GM21526 (cell line): ENCODE results near the gene ERBB3.
A peak's percentile ranks its signal among the peaks of the same experiment; 100 is the strongest.
"Not testable (repeated sequence)": the region's sequence is repeated elsewhere in the genome, so short reads cannot be mapped to it uniquely, and the experiment has no call there.

Source experiments
- ATAC-seq: cut with Tn5 transposase; IDR thresholded peaks from one replicate; pipeline ENCODE4 v1.9.1; 2021; ENCODE audit warnings: moderate library complexity; ENCODE audit not compliant: unreplicated experiment, low FRiP score

The ERBB3 gene

GRCh38 chr12:56079723-56080555 is at the start of gene ERBB3:
TSS of gene ERBB3 (plus strand) at chr12:56080165. CDS start at chr12:56080301, 136 bp downstream.
- no peak for ATAC-seq

GRCh38 chr12:56031987-56032386 is 48.0 kb upstream of the ERBB3 start:
- no peak for ATAC-seq

- ATAC-seq = no peak
Observed at GRCh38 chr12:56034586-56035332, 45.2 kb upstream of the ERBB3 start.

DNA sequence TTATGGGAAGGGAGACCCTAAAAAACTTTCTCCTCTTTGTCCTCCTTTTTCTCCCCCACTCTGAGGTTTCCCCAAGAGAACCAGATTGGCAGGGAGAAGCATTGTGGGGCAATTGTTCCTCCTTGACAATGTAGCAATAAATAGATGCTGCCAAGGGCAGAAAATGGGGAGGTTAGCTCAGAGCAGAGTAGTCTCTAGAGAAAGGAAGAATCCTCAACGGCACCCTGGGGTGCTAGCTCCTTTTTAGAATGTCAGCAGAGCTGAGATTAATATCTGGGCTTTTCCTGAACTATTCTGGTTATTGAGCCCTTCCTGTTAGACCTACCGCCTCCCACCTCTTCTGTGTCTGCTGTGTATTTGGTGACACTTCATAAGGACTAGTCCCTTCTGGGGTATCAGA is 42.8 kb upstream of the ERBB3 start:
- ATAC-seq = no peak

DNA sequence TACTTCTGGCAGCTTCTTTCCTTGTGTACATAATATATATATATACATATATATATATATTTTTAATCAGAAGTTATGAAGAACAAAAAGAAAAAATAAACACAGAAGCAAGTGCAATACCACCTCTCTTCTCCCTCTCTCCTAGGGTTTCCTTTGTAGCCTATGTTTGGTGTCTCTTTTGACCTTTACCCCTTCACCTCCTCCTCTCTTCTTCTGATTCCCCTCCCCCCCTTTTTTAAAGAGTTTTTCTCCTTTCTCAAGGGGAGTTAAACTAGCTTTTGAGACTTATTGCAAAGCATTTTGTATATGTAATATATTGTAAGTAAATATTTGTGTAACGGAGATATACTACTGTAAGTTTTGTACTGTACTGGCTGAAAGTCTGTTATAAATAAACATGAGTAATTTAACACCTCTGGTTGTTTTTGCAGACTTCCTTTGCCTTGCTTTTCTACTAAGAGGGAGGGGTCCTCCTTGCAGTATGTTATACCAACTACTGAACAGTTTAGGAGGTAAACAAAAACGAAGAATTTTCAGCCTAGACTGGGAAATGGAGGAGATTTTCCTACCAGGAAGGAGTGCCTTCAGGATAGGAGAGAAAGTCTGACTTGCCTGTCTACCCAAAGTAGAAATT is 41.8 kb upstream of the ERBB3 start:
- no peak for ATAC-seq

- no peak for ATAC-seq
Observed at GRCh38 chr12:56040151-56040550, 39.8 kb upstream of the ERBB3 start.

DNA sequence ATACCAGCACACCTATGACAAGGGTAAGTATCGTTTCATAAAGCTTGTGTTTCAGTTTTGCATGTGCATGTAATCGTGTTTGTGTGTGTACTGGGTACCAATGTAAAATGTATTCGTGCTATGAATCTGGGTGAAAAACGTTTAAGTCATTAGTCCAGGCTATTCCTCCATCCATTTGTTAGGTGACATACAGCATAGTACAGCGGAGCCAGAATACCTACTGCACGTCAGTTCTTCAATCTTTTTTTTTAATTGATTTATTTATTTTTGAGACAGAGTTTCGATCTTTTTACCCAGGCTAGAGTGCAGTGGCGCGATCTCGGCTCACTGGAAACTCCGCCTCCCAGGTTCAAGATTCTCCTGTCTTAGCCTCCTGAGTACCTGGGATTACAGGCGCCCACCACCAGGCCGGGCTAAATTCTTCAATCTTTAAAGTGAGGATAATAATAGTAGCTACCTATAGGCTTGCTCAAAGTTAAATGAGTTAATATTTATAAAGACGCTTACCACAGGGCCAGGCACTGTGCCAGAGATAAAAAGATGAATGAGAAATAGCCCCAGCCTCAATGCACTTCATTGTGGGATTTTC is 38.9 kb upstream of the ERBB3 start:
- no peak for ATAC-seq

GRCh38 chr12:56041552-56042429 is 38.2 kb upstream of the ERBB3 start, which contains the start of gene RPS26:
TSS of gene RPS26 (plus strand) at chr12:56041918. CDS start at chr12:56042167, 249 bp downstream.
- ATAC-seq = peak; percentile 84

DNA sequence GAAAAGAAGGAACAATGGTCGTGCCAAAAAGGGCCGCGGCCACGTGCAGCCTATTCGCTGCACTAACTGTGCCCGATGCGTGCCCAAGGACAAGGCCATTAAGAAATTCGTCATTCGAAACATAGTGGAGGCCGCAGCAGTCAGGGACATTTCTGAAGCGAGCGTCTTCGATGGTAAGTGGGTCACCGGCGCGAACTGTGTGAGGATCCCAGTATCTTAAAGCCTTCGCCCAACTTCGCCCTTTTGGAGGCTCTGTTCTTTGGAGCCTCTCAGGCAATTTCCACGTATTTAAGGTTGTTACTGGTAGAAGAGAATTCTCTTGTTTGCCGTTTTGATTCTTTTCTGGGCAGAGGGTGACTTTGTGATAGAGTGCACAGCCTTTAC is 37.5 kb upstream of the ERBB3 start:
- ATAC-seq = not testable (repeated sequence)

- ATAC-seq = no peak
Observed at GRCh38 chr12:56042843-56043242, 37.1 kb upstream of the ERBB3 start.

DNA sequence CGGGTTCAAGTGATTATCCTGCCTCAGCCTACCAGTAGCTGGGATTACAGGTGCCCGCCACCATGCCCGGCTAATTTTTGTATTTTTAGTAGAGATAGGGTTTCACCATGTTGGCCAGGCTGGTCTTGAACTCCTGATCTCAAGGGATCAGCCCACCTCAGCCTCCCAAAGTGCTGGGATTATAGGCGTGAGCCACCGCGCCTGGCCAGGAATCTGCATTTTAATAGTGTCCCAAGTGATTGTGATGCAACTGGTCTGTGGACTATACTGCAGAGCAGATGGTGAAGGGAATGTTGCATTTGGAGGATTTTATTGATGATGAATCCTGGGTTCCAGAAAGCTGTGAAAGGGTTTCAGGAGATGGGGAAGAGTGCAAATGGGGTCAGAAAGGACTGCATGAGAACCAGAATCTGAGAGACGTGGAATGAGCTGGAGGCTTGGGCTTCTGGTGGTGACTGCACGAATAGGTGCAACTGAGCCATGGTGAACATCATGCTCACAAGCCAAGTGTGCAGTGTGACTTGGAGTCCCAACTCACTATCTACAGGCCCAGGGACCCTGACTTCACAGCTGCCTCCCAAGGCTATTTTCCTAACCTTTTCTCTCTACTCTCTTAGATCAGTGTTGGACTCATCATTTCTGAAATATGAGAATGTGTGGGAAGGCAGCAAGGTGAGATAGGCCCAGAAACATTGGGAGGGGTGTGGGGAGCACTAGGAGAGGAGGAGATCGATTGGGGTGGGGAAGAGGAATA is 33.8 kb upstream of the ERBB3 start:
- ATAC-seq = no peak

- no peak for ATAC-seq
Observed at GRCh38 chr12:56053407-56053893, 26.5 kb upstream of the ERBB3 start.

DNA sequence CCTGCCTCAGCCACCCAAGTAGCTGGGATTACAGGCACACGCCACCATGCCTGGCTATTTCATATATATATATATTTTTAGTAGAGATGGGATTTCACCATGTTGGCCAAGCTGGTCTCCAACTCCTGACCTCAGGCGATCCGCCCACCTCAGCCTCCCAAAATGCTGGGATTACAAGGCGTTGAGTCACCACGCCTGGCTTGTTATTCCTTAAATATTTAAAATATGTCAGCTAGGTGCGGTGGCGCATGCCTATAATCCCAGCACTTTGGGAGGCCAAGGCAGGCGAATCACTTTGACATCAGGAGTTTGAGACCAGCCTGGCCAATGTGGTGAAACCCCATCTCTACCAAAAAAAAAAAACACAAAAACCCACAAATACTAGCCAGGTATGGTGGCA is 20.0 kb upstream of the ERBB3 start:
- not testable (repeated sequence) for ATAC-seq

GRCh38 chr12:56061982-56062381 is 18.0 kb upstream of the ERBB3 start:
- ATAC-seq = no peak

DNA sequence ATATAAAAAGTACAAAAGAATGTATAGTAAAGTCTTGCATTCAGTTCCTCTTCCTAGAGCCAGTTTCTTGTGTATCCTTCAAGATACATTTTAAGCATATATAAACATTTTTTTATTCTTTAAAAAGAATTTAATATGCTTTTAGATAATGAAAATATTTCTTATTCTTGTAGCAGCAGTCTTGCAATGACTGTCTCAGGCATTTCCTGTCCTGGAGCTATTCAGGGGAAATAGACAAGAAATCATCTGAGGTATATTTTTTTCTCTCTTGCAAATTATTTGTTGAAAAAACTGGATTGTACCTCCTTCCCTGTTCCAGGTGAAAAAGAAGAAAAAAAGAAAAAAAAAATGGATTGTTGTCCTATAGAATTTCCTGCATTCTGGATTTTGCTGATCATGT is 17.0 kb upstream of the ERBB3 start:
- no peak for ATAC-seq

GRCh38 chr12:56071648-56072047 is 8.3 kb upstream of the ERBB3 start:
- ATAC-seq = no peak

GRCh38 chr12:56074396-56074795 is 5.6 kb upstream of the ERBB3 start:
- no peak for ATAC-seq

- not testable (repeated sequence) for ATAC-seq
Observed at GRCh38 chr12:56077966-56078365, 2.0 kb upstream of the ERBB3 start.

DNA sequence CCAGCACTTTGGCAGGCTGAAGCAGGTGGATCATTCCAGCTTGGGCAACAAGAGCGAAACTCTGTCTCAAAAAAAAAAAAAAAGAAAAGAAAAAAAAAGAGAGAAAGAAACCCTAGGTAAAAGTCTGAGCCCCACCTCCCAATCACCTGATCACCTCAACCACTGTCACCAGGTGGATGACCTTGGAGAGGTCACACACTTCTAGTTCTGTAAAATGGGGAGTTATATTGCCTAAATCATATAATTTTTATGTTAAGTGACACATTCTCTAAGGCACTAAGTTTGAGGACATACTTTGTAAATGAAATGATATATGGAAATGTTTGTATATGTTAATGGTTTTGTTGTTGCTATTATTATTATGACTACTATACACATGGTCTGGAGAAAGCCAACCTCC is 1.5 kb upstream of the ERBB3 start:
- ATAC-seq = no peak
